Calu3 (cell line): ENCODE results near the gene C1orf21. TPM values are rescaled to one million over a fixed set of nuclear protein-coding genes. Genes with fewer than 3 reads are reported as not detected.

ENCODE experiments used
- BruUV-seq: library from RNA; stranded (reverse); fragments of 400-500 nt; replicated peaks from 2 replicates; lab custom pipeline; 2021; lab: Mats Ljungman, UMichigan
- CTCF ChIA-PET: fragments of 300-600 bp; sonication (Branson Sonifier 250); formaldehyde crosslinking; loops from one replicate; lab custom pipeline; 2022; ENCODE audit warnings: antibody characterized with exemption; lab: Charles Lee
- DNase-seq: peaks from one replicate; pipeline ENCODE4 v3.0.0; 2022
- H3K27ac Mint-ChIP-seq: one replicate; pipeline ENCODE4 v1.8.0; 2022; ENCODE audit warnings: mixed read lengths; ENCODE audit not compliant: unreplicated experiment
- H3K27me3 Mint-ChIP-seq: one replicate; pipeline ENCODE4 v1.8.0; 2022; ENCODE audit warnings: mixed read lengths; ENCODE audit not compliant: unreplicated experiment
- H3K36me3 Mint-ChIP-seq: one replicate; pipeline ENCODE4 v1.8.0; 2022; ENCODE audit warnings: mild to moderate bottlenecking, moderate library complexity, mixed read lengths; ENCODE audit not compliant: insufficient read depth, unreplicated experiment
- H3K4me1 Mint-ChIP-seq: one replicate; pipeline ENCODE4 v1.8.0; 2022; ENCODE audit warnings: mild to moderate bottlenecking, low read depth, mixed read lengths; ENCODE audit not compliant: unreplicated experiment
- H3K4me3 Mint-ChIP-seq: one replicate; pipeline ENCODE4 v1.8.0; 2022; ENCODE audit warnings: mild to moderate bottlenecking, low read depth, moderate library complexity, mixed read lengths; ENCODE audit not compliant: unreplicated experiment
- H3K9me3 Mint-ChIP-seq: one replicate; pipeline ENCODE4 v1.8.0; 2022; ENCODE audit warnings: low read depth, mixed read lengths; ENCODE audit not compliant: unreplicated experiment
- CTCF ChIP-seq: fragments of 200-600 bp; IDR thresholded peaks from one replicate; pipeline ENCODE4 v1.8.0; 2022; ENCODE audit warnings: antibody characterized with exemption; ENCODE audit not compliant: unreplicated experiment
- intact Hi-C: fragments of 100-400 bp; cut with micrococcal nuclease; formaldehyde crosslinking; loops from one replicate; pipeline ENCODE4 v1.10.0; 2022; ENCODE audit not compliant: unreplicated experiment
- total RNA-seq: library from RNA; stranded (reverse); gene quantifications from 2 replicates; pipeline ENCODE4 v1.2.3, GENCODE V29; 2022

The C1orf21 gene
- total RNA-seq, 1 experiment from 2014 or later, result 20.6 TPM

GRCh38 chr1:184577319-184577718, 190.5 kb downstream of the C1orf21 start:
- no peaks in the 10 kb centered on the region for H3K36me3 Mint-ChIP-seq
- peaks cover 3% of the 10 kb centered on the region for H3K9me3 Mint-ChIP-seq
- DNase-seq, result no peak
- no peaks in the 10 kb centered on the region for H3K27me3 Mint-ChIP-seq
- intact Hi-C loops, result no loop called here
- H3K4me3 Mint-ChIP-seq, result no peak overlapping the region
- TF ChIP-seq CTCF, result no peak
- BruUV-seq, result no TSS peak
- no peaks in the 10 kb centered on the region for H3K4me1 Mint-ChIP-seq
- CTCF ChIA-PET, result interaction anchor here (1.0 kb wide), 1 partner anchor 10 kb away, joined by 3 read pairs; no protein-coding TSS in a partner anchor
- H3K27ac Mint-ChIP-seq, result no peak overlapping the region

GRCh38 chr1:184582411-184582810, 195.6 kb downstream of the C1orf21 start:
- Mint-ChIP-seq H3K9me3 (peaks cover 3% of the 10 kb centered on the region), H3K4me1 (peaks cover 9% of the 10 kb centered on the region), H3K27me3 (no peaks in the 10 kb centered on the region), H3K36me3 (peaks cover 4% of the 10 kb centered on the region), H3K27ac (no peak overlapping the region), H3K4me3 (no peak overlapping the region)
- CTCF ChIA-PET, result interaction anchor here (0.6 to 1.1 kb wide), 2 partner anchors 12 to 79 kb away, joined by 4 to 5 read pairs; no protein-coding TSS in a partner anchor
- no TSS peak for BruUV-seq
- no peak for DNase-seq
- intact Hi-C loops, result no loop called here
- TF ChIP-seq CTCF, result no peak

- intact Hi-C loops, result no loop called here
- H3K9me3 Mint-ChIP-seq, result peaks cover 3% of the 10 kb centered on the region
- H3K27me3 Mint-ChIP-seq, result no peaks in the 10 kb centered on the region
- peaks cover 23% of the 10 kb centered on the region for H3K4me1 Mint-ChIP-seq
- no peak for DNase-seq
- H3K4me3 Mint-ChIP-seq, result no peak overlapping the region
- TF ChIP-seq CTCF, result no peak
- no TSS peak for BruUV-seq
- H3K36me3 Mint-ChIP-seq, result peaks cover 6% of the 10 kb centered on the region
- no peak overlapping the region for H3K27ac Mint-ChIP-seq
- CTCF ChIA-PET, result interaction anchor here (0.7 kb wide), 1 partner anchor 108 kb away, joined by 5 read pairs; no protein-coding TSS in a partner anchor
These were observed 197.0 kb downstream of the C1orf21 start for GRCh38 chr1:184583849-184584248.

GRCh38 chr1:184588701-184589100, 201.9 kb downstream of the C1orf21 start:
- TF ChIP-seq CTCF, result no peak
- peaks cover 66% of the 10 kb centered on the region for H3K4me1 Mint-ChIP-seq
- peaks cover 28% of the 10 kb centered on the region for H3K36me3 Mint-ChIP-seq
- no peaks in the 10 kb centered on the region for H3K27me3 Mint-ChIP-seq
- peak overlapping the region; percentile 96 for H3K27ac Mint-ChIP-seq
- H3K9me3 Mint-ChIP-seq, result no peaks in the 10 kb centered on the region
- DNase-seq, result no peak
- intact Hi-C loops, result no loop called here
- BruUV-seq, result no TSS peak
- CTCF ChIA-PET, result interaction anchor here (0.6 to 3.0 kb wide), 2 partner anchors 75 to 384 kb away, joined by 5 to 15 read pairs; no protein-coding TSS in a partner anchor
- H3K4me3 Mint-ChIP-seq, result no peak overlapping the region
